ENCODE measurements around the gene ADORA1. TPM values are rescaled to one million over a fixed set of nuclear protein-coding genes. Genes with fewer than 3 reads are reported as not detected.

ADORA1 gene
- total and polyA plus RNA-seq, 2 donors from 2014 or later: 4.9 to 21.2 TPM

DNA sequence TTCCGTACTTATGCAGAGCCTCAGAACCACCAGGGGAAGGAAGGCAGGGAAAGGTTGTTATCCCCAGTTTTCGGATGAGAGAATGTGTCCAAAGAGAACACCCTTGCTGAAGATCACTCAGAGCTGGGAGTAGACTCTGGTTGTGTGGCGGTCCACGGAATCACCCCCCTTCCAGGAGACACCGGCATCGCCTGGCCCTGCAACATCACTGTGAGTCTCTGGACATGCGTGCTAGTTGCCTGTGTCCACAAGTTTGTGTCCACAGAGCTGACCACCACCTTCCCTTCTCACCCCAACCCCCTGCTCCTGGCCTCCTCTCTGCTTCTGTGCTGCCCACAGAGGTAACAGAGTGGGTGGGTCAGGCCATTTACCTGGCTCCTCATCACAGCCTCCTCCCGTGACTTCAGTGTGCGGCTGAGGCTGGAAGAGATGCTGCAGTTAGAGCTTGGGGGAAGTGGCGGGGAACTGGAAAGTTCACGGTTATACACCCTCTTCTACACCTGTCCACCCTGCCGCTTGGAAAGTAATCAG lies 40.8 kb downstream of the ADORA1 start:
- intact Hi-C loops (cut with DNase I): no loop called here
- Histone ChIP-seq H3K4me3 (ENCODE audit: low read length in 3 of 3) (no peak overlapping the region), H3K27me3 (ENCODE audit: control insufficient read depth, insufficient read depth, low read length) (no peaks in the 10 kb centered on the region), H3K36me3 (ENCODE audit: control insufficient read depth in 2 of 3, insufficient read depth in 3 of 3, low read length in 3 of 3) (no peaks in the 10 kb centered on the region), H3K4me1 (ENCODE audit: control insufficient read depth in 2 of 3, insufficient read depth in 2 of 3, low read depth in 1 of 3, low read length in 3 of 3) (peaks cover 0 to 5% (median 0%) of the 10 kb centered on the region in 3 donors), H3K27ac (ENCODE audit: low read depth in 2 of 2, low read length in 2 of 2) (no peak overlapping the region), H3K9me3 (ENCODE audit: control insufficient read depth in 2 of 3, insufficient read depth in 1 of 3, low read length in 3 of 3) (no peaks in the 10 kb centered on the region), H3K9ac (ENCODE audit: low read length in 3 of 3) (no peak overlapping the region)
- peak in 2 of 5 donors; percentile 27 to 32 for DNase-seq
- TF ChIP-seq, protein P1, sequence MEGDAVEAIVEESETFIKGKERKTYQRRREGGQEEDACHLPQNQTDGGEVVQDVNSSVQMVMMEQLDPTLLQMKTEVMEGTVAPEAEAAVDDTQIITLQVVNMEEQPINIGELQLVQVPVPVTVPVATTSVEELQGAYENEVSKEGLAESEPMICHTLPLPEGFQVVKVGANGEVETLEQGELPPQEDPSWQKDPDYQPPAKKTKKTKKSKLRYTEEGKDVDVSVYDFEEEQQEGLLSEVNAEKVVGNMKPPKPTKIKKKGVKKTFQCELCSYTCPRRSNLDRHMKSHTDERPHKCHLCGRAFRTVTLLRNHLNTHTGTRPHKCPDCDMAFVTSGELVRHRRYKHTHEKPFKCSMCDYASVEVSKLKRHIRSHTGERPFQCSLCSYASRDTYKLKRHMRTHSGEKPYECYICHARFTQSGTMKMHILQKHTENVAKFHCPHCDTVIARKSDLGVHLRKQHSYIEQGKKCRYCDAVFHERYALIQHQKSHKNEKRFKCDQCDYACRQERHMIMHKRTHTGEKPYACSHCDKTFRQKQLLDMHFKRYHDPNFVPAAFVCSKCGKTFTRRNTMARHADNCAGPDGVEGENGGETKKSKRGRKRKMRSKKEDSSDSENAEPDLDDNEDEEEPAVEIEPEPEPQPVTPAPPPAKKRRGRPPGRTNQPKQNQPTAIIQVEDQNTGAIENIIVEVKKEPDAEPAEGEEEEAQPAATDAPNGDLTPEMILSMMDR (IDR thresholded peaks at IDR 0.05; ENCODE audit: borderline replicate concordance, extremely low read depth, insufficient read depth): no peak
- no peak for FAIRE-seq

DNA sequence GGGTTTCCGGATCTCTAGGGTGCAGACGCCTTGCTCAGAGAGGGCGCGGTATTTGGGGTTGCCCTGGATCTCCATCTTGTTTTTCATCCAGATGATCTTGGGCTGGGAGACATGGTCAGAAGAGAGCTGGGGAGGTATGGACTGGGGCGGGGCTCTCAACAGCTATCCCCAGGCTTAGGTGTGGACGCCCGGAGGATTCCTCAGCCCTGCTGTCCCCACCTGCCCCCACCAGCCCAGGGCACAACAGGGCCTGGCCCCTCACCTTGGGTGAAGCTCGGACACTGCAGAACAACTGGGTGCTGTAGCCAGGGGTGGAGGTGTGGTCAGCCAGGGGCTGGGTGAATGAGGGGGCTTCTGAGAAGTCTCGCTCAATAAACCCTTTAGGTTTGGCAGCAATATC lies 41.5 kb downstream of the ADORA1 start:
- no peaks in the 10 kb centered on the region for H3K36me3 ChIP-seq (ENCODE audit: control insufficient read depth in 2 of 3, insufficient read depth in 3 of 3, low read length in 3 of 3)
- no peak overlapping the region for H3K27ac ChIP-seq (ENCODE audit: low read depth in 2 of 2, low read length in 2 of 2)
- DNase-seq: peak in 1 of 5 donors; percentile 39
- no peak overlapping the region for H3K9ac ChIP-seq (ENCODE audit: low read length in 3 of 3)
- H3K9me3 ChIP-seq (ENCODE audit: control insufficient read depth in 2 of 3, insufficient read depth in 1 of 3, low read length in 3 of 3): no peaks in the 10 kb centered on the region
- no peaks in the 10 kb centered on the region for H3K27me3 ChIP-seq (ENCODE audit: control insufficient read depth, insufficient read depth, low read length)
- H3K4me3 ChIP-seq (ENCODE audit: low read length in 3 of 3): no peak overlapping the region
- TF ChIP-seq, protein P1 (IDR thresholded peaks at IDR 0.05; ENCODE audit: borderline replicate concordance, extremely low read depth, insufficient read depth): no peak
- no peak for FAIRE-seq
- H3K4me1 ChIP-seq (ENCODE audit: control insufficient read depth in 2 of 3, insufficient read depth in 2 of 3, low read depth in 1 of 3, low read length in 3 of 3): peaks cover 0 to 5% (median 0%) of the 10 kb centered on the region in 3 donors
- intact Hi-C loops (cut with DNase I): no loop called here

DNA sequence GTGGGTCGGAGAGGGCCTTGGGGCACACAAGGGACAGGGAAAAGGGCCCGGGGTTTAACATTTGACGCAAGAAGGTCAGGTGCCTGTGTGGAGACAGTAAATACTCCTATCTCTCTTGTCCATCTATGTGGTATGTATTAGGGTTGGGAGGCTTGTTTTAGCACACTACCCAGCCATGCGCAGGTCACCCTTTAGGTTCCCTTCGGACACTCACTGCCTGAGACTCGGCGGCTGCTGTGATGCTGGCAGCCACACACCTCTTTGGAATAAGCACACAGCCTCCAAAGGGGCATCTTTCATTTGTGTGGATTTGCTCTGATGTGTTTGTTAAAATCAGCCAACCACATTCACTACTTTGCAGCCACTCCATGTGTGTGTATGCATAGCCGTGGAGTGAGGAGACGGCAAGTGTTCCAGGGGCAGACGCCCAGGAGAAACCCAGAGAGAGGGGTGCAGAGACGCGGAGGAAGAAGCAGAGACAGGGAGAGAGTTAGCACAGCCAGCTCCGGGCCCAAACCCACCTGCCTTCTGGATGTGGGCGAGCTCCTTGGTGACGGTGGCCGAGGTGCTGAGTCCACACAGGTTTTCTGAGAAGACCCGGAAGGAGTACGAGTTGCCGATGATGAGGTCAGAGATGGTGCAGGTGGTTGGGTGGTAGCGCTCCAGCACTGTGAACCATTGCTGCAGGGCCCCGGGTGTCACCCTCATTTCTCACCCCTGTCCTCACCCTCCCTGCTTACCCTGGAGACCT lies 42.4 kb downstream of the ADORA1 start:
- no peak for FAIRE-seq
- intact Hi-C loops (cut with DNase I): no loop called here
- peak in 1 of 5 donors; percentile 49 for DNase-seq

More for the DNA sequence above, 42.4 kb downstream of the ADORA1 start:
- no peak overlapping the region for H3K27ac ChIP-seq (ENCODE audit: low read depth in 2 of 2, low read length in 2 of 2)
- peaks cover 0 to 5% (median 0%) of the 10 kb centered on the region in 3 donors for H3K4me1 ChIP-seq (ENCODE audit: control insufficient read depth in 2 of 3, insufficient read depth in 2 of 3, low read depth in 1 of 3, low read length in 3 of 3)
- no peaks in the 10 kb centered on the region for H3K27me3 ChIP-seq (ENCODE audit: control insufficient read depth, insufficient read depth, low read length)
- TF ChIP-seq, protein P1 (IDR thresholded peaks at IDR 0.05; ENCODE audit: borderline replicate concordance, extremely low read depth, insufficient read depth): no peak
- no peak overlapping the region for H3K4me3 ChIP-seq (ENCODE audit: low read length in 3 of 3)
- H3K36me3 ChIP-seq (ENCODE audit: control insufficient read depth in 2 of 3, insufficient read depth in 3 of 3, low read length in 3 of 3): no peaks in the 10 kb centered on the region
- H3K9ac ChIP-seq (ENCODE audit: low read length in 3 of 3): no peak overlapping the region
- no peaks in the 10 kb centered on the region for H3K9me3 ChIP-seq (ENCODE audit: control insufficient read depth in 2 of 3, insufficient read depth in 1 of 3, low read length in 3 of 3)
